OCI-LY7 (cell line): ENCODE measurements around the gene LGR6.
"Not testable (repeated sequence)": the region's sequence is repeated elsewhere in the genome, so short reads cannot be mapped to it uniquely, and the experiment has no call there.

Experiments used
- CTCF ChIP-seq: fragments of 200-600 bp; sonication (generic); conservative IDR thresholded peaks from 2 replicates; pipeline ENCODE4 v1.5.1; 2014; ENCODE audit warnings: mild to moderate bottlenecking, antibody characterized with exemption, low read length, moderate library complexity, mixed read lengths
- EZH2phosphoT487 ChIP-seq: fragments of 200-600 bp; sonication (generic); IDR thresholded peaks from 2 replicates; pipeline ENCODE4 v1.6.1; 2018; ENCODE audit warnings: low read depth, borderline replicate concordance, mild to moderate bottlenecking, mixed run types, antibody characterized with exemption, low read length, moderate library complexity, mixed read lengths

GRCh38 chr1:202145744-202146140 is 47.9 kb upstream of the LGR6 start:
- not testable (repeated sequence) for TF ChIP-seq CTCF, EZH2phosphoT487
